ENCODE data around the gene SIL1.

SIL1 gene

DNA sequence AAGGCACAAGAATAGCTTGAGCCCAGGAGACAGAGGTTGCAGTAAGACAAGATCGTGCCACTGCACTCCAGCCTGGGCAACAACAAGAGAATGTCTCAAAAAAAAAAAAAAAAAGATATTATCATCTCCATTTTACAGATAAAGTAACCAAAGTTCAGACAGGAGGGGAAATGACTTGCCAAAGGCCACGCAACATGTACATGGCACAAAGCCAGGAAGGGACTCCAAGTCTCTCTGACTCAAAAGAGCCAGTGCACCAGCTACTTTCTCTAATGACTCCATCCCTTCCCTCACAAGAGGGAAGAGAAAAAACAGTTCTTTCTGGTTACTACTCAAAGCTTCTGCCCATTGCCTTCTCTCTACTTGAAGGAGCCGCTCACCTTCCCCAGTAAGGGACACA is 34.1 kb downstream of the SIL1 start:
- in situ Hi-C loops (cut with HindIII; ENCODE audit: low sequenced_read_pairs) = no loop called here

DNA sequence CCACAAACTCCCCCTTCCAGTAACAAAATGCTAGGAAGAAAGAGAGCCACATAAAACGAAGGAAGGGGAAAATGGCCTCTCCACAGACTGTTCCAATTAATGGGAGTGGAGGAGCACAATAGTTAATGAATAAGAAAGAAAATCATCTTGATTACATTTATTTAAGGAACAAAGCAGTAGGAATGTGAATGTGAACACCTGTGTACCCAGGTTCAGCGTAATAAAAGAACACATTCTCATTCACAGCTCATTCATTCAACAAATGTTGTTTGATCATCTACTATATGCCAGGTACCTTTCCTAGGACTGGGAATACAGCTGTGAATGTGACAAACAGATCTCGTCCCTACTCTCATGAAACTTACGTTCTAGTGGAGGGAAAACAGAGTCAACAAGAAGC is 35.7 kb downstream of the SIL1 start:
- in situ Hi-C loops (cut with HindIII; ENCODE audit: low sequenced_read_pairs) = no loop called here
- DNase-seq (ENCODE audit: low read depth) = no peak
- no peak overlapping the region for H3K4me3 ChIP-seq (ENCODE audit: low read depth, low read length)
- no peak for TF ChIP-seq CTCF (IDR thresholded peaks at IDR 0.05; ENCODE audit: low read depth, low read length, missing control alignments)

More for the DNA sequence above, 34.1 kb downstream of the SIL1 start:
- no peak overlapping the region for H3K4me3 ChIP-seq (ENCODE audit: low read depth, low read length)
- no peak for TF ChIP-seq CTCF (IDR thresholded peaks at IDR 0.05; ENCODE audit: low read depth, low read length, missing control alignments)
- DNase-seq (ENCODE audit: low read depth) = no peak

DNA sequence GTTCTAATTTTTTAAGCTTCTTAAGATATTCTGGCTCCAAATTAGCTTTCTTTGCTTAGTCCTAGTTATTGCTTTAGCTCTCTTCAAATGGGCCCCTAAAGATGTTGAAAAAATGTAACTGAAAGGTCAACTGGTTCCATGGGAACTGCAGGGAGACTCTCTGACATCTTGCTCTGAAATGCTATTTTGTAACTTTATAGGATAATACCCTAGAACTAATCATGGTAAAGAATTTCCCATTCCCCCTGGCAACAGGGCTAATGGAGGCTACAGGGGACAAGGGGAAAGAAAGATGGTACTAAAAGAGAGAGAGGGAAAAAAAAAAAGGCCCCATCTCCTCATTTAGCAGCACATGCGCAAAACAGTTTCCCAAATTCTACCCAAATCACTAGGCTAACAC is 39.4 kb downstream of the SIL1 start:
- in situ Hi-C loops (cut with HindIII; ENCODE audit: low sequenced_read_pairs) = no loop called here
- no peak for TF ChIP-seq CTCF (IDR thresholded peaks at IDR 0.05; ENCODE audit: low read depth, low read length, missing control alignments)
- H3K4me3 ChIP-seq (ENCODE audit: low read depth, low read length) = no peak overlapping the region
- DNase-seq (ENCODE audit: low read depth) = no peak

- no peak for TF ChIP-seq CTCF (IDR thresholded peaks at IDR 0.05; ENCODE audit: low read depth, low read length, missing control alignments)
- no peak for DNase-seq (ENCODE audit: low read depth)
- in situ Hi-C loops (cut with HindIII; ENCODE audit: low sequenced_read_pairs) = no loop called here
- no peak overlapping the region for H3K4me3 ChIP-seq (ENCODE audit: low read depth, low read length)
These were observed 40.6 kb downstream of the SIL1 start for GRCh38 chr5:139157556-139157955.

- in situ Hi-C loops (cut with HindIII; ENCODE audit: low sequenced_read_pairs) = no loop called here
- no peak for DNase-seq (ENCODE audit: low read depth)
- TF ChIP-seq CTCF (IDR thresholded peaks at IDR 0.05; ENCODE audit: low read depth, low read length, missing control alignments) = no peak
- H3K4me3 ChIP-seq (ENCODE audit: low read depth, low read length) = no peak overlapping the region
These were observed 41.4 kb downstream of the SIL1 start for GRCh38 chr5:139156814-139157213.

DNA sequence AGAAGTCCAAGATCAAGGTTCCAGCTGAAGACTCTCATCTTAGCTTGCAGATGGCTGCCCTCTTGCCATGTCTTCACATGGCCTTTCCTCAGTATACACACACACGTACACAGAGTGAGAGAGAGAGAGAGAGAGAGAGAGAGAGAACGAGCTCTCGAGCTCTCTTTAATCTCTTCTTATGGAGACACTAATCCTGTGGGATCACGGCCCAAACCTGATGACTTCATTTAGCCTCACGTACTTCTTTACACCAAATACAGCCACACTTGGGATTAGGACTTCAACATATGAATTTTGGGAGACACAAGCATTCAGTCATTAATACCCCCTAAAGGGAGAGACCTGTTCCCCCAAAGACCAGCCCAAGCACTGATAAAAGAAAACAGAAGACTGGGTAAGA is 42.8 kb downstream of the SIL1 start:
- no peak for TF ChIP-seq CTCF (IDR thresholded peaks at IDR 0.05; ENCODE audit: low read depth, low read length, missing control alignments)
- in situ Hi-C loops (cut with HindIII; ENCODE audit: low sequenced_read_pairs) = no loop called here

GRCh38 chr5:139151902-139152301 is 46.3 kb downstream of the SIL1 start:
- TF ChIP-seq CTCF (IDR thresholded peaks at IDR 0.05; ENCODE audit: low read depth, low read length, missing control alignments) = no peak
- no peak overlapping the region for H3K4me3 ChIP-seq (ENCODE audit: low read depth, low read length)
- DNase-seq (ENCODE audit: low read depth) = no peak
- in situ Hi-C loops (cut with HindIII; ENCODE audit: low sequenced_read_pairs) = no loop called here

More for the DNA sequence above, 42.8 kb downstream of the SIL1 start:
- DNase-seq (ENCODE audit: low read depth) = no peak
- H3K4me3 ChIP-seq (ENCODE audit: low read depth, low read length) = no peak overlapping the region

All from astrocyte of the cerebellum (primary cell).